ENCODE measurements around the gene SGIP1.

The SGIP1 gene

GRCh38 chr1:66617362-66618184, 83.6 kb downstream of the SGIP1 start:
- DNase-seq = no peak

GRCh38 chr1:66618390-66618789, 84.4 kb downstream of the SGIP1 start:
- DNase-seq = no peak

GRCh38 chr1:66623812-66624211, 89.9 kb downstream of the SGIP1 start:
- no peak for DNase-seq

- DNase-seq = no peak
Observed at GRCh38 chr1:66624412-66625060, 90.6 kb downstream of the SGIP1 start.

- no peak for DNase-seq
Observed at GRCh38 chr1:66626261-66626660, 92.3 kb downstream of the SGIP1 start.

GRCh38 chr1:66628926-66629325, 95.0 kb downstream of the SGIP1 start:
- no peak for DNase-seq

- DNase-seq = no peak
Observed at GRCh38 chr1:66633159-66633558, 99.2 kb downstream of the SGIP1 start.

GRCh38 chr1:66637146-66637545, 103.2 kb downstream of the SGIP1 start:
- no peak for DNase-seq

GRCh38 chr1:66641891-66642473, 108.0 kb downstream of the SGIP1 start:
- DNase-seq = no peak

GRCh38 chr1:66642992-66643391, 109.0 kb downstream of the SGIP1 start:
- DNase-seq = no peak

GRCh38 chr1:66644331-66644730, 110.4 kb downstream of the SGIP1 start:
- no peak for DNase-seq

GRCh38 chr1:66648901-66649595, 115.1 kb downstream of the SGIP1 start:
- DNase-seq = no peak

GRCh38 chr1:66652556-66652955, 118.6 kb downstream of the SGIP1 start:
- DNase-seq = no peak

- DNase-seq = no peak
Observed at GRCh38 chr1:66654643-66655042, 120.7 kb downstream of the SGIP1 start.

GRCh38 chr1:66671455-66671854, 137.5 kb downstream of the SGIP1 start:
- no peak for DNase-seq

GRCh38 chr1:66676613-66677298, 142.8 kb downstream of the SGIP1 start:
- no peak for DNase-seq

- DNase-seq = no peak
Observed at GRCh38 chr1:66678146-66678545, 144.2 kb downstream of the SGIP1 start.

- no peak for DNase-seq
Observed at GRCh38 chr1:66679140-66679539, 145.2 kb downstream of the SGIP1 start.

- DNase-seq = no peak
Observed at GRCh38 chr1:66681686-66682085, 147.7 kb downstream of the SGIP1 start.

- no peak for DNase-seq
Observed at GRCh38 chr1:66682106-66682505, 148.2 kb downstream of the SGIP1 start.

GRCh38 chr1:66684353-66684752, 150.4 kb downstream of the SGIP1 start:
- no peak for DNase-seq

- DNase-seq = no peak
Observed at GRCh38 chr1:66685265-66685664, 151.3 kb downstream of the SGIP1 start.

GRCh38 chr1:66685670-66686069, 151.7 kb downstream of the SGIP1 start:
- no peak for DNase-seq
